ENCODE results near the gene SNX14. TPM values are rescaled to one million over a fixed set of nuclear protein-coding genes. Genes with fewer than 3 reads are reported as not detected.

SNX14 gene
- total RNA-seq, 1 experiment from 2014 or later, result 96.7 TPM

DNA sequence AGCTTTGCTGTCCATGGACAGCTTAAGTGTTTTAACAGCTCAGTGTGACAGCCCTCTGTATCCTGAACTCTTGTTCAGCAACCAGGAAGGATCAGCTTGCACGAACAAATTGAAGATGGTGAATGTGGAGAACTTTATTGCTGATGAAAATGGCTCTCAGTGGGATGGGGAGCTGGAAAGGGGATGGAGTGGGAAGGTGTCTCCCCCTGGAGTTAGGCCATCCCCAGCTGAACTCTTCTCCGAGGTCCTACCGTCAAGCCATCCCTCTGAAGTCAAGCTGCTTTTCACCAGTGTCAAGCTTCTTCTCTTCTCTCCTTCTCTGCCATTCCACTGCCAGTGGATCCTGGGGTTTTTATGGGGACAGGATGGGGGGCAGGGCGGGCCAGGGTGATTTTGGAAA is 117.1 kb downstream of the SNX14 start:
- Histone ChIP-seq H3K9me3 (replicated peaks) (no peaks in the 10 kb centered on the region), H3K36me3 (peaks cover 27% of the 10 kb centered on the region), H3K4me3 (no peak overlapping the region), H3K4me1 (replicated peaks) (no peaks in the 10 kb centered on the region), H3K27me3 (replicated peaks) (no peaks in the 10 kb centered on the region), H3K27ac (no peak overlapping the region)
- DNase-seq (ENCODE audit: low read depth in 1 of 2, low spot score in 2 of 2), result no peak

DNA sequence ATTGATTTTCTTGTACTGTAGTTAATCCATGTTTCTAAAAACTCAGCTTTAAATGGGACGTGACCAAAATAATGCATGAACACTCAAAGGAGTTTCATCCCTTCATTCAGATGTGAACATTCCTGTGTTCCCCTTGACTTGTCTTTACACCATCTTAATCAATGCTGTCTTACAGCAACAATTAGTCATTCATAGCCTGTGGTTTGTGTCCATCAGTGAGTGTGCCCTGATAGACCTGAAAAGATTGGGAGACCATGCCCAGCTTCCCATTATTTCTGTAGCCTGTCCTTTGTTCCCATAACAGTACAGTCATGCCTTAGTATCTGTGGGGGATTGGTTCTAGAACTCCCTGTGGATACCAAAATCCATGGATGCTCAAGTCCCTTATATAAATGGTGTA is 119.9 kb downstream of the SNX14 start:
- Histone ChIP-seq H3K4me3 (no peak overlapping the region), H3K4me1 (replicated peaks) (no peaks in the 10 kb centered on the region), H3K36me3 (peaks cover 27% of the 10 kb centered on the region), H3K27me3 (replicated peaks) (no peaks in the 10 kb centered on the region), H3K9me3 (replicated peaks) (no peaks in the 10 kb centered on the region), H3K27ac (no peak overlapping the region)
- no peak for DNase-seq (ENCODE audit: low read depth in 1 of 2, low spot score in 2 of 2)

DNA sequence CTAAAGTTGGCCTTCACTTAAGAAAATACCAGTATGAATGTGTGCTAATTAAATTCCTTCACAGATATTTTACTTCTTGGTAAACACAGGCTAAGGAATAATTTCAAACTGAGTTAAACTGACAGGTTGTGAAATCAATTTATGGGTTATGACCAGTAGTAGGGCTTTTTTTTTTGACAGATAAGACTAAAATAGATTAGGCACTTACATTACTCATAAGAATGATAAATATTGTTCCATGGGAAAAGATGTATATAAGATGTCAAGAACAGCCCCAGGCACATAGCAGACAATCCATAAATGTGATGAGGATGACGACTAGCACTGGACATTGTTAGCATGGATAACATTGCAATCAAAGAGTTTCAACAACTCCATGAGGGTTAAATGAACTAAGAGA is 120.9 kb downstream of the SNX14 start:
- no peak overlapping the region for H3K27ac ChIP-seq
- no peaks in the 10 kb centered on the region for H3K9me3 ChIP-seq (replicated peaks)
- H3K4me1 ChIP-seq (replicated peaks), result no peaks in the 10 kb centered on the region
- H3K4me3 ChIP-seq, result no peak overlapping the region
- peaks cover 27% of the 10 kb centered on the region for H3K36me3 ChIP-seq
- no peaks in the 10 kb centered on the region for H3K27me3 ChIP-seq (replicated peaks)
- DNase-seq (ENCODE audit: low read depth in 1 of 2, low spot score in 2 of 2), result no peak

DNA sequence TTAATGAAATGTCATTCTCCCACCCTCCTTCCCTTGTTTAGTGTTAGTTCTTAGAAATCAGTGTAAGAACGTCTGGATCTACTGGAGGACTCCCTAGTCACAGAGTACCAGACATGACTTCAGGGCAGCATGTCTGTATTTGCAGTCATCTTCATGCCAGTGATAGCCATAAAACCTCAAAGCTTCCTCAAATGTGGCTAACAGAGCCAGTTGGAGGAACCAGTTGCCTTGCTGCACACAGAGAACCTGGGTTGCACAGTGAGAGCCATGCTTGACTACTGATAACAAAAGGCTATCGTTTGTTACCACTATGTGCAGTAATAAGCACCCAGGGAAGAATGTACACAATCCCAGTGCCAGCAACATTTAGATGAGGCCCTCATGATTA is 123.6 kb downstream of the SNX14 start:
- Histone ChIP-seq H3K4me1 (replicated peaks) (peaks cover 12% of the 10 kb centered on the region), H3K4me3 (no peak overlapping the region), H3K27me3 (replicated peaks) (no peaks in the 10 kb centered on the region), H3K9me3 (replicated peaks) (no peaks in the 10 kb centered on the region), H3K27ac (no peak overlapping the region), H3K36me3 (peaks cover 17% of the 10 kb centered on the region)
- no peak for DNase-seq (ENCODE audit: low read depth in 1 of 2, low spot score in 2 of 2)

DNA sequence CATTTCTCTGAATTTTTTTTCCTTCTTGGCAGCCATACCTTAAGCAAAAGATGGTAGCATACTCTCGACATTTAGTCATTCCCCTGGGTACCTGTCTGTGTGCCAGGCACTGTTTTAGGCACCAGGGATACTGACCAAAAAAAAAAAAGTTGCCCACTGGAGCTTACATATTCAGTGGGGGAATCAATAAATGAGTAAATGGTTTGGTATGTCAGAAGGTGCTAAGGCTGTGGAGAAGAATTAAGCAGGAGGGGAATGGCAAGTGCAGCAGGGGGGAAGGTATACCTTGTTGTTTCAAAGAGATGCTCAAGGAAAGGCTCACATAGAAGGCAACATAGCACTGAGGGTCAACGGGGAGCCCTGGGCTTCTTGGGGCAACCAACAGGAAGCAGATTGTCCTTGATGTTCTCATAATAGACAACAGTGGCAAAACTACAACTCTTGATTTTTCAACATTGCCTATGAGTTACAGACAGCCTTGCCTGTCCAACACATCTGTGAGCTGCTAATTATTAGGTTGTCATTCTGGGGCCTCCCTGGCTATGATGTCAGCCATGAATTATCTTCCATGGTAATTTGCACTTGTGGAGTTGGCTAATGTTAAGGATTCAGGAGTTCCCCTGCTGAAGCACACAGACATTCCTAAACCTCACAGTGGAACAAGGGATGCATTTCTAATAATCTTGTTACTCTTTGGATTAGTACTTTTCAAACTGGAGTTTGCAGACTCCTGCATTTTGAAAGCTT is 124.2 kb downstream of the SNX14 start:
- H3K27ac ChIP-seq, result no peak overlapping the region

DNA sequence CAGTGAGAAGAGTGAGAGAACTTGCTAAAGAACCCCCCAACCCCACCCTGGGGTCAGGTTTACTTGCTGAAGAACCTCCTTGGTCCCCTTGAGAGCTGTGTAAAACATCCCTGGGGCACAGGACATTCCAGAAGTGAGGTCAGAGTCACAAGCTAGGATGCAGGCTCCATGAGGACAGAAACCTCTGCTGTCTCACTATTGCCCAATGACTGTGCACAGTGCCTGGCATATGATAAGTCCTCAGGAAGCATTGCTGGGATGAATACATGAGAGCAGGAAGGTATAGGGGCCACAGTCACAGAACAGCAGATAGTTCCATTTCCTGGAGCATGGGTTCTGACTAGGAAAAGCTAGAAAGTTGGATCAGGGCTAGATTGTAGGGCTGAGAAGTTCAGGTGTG is 125.3 kb downstream of the SNX14 start:
- H3K36me3 ChIP-seq, result peaks cover 11% of the 10 kb centered on the region
- no peak for DNase-seq (ENCODE audit: low read depth in 1 of 2, low spot score in 2 of 2)
- no peaks in the 10 kb centered on the region for H3K27me3 ChIP-seq (replicated peaks)
- no peaks in the 10 kb centered on the region for H3K9me3 ChIP-seq (replicated peaks)
- peaks cover 29% of the 10 kb centered on the region for H3K4me1 ChIP-seq (replicated peaks)
- H3K4me3 ChIP-seq, result no peak overlapping the region
- H3K27ac ChIP-seq, result no peak overlapping the region

More for the DNA sequence above, 124.2 kb downstream of the SNX14 start:
- DNase-seq (ENCODE audit: low read depth in 1 of 2, low spot score in 2 of 2), result no peak
- Histone ChIP-seq H3K36me3 (peaks cover 17% of the 10 kb centered on the region), H3K27me3 (replicated peaks) (no peaks in the 10 kb centered on the region), H3K4me1 (replicated peaks) (peaks cover 18% of the 10 kb centered on the region), H3K4me3 (no peak overlapping the region), H3K9me3 (replicated peaks) (no peaks in the 10 kb centered on the region)

DNA sequence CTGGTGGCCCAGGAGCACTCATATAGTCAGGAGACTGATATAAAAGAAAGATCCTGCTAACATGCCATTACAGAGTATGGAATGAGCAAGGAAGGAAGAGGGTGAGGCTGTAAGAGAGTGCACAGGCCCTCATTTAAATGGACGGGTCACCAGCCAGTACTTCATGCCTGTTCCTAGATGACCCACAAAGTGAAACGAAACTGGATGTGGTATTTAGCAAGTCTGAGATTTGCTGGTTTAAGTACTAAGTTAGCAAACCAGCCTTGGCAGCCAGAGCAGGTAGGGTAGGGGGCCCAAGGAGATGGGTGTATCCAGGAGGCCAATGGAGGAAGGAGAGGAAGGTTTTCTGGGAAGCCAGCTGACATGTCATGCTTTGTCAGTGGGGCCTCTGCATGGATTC is 127.9 kb downstream of the SNX14 start:
- H3K27ac ChIP-seq, result peak overlapping the region; percentile 99
- peaks cover 55% of the 10 kb centered on the region for H3K4me1 ChIP-seq (replicated peaks)
- DNase-seq (ENCODE audit: low read depth in 1 of 2, low spot score in 2 of 2), result no peak
- H3K9me3 ChIP-seq (replicated peaks), result no peaks in the 10 kb centered on the region
- H3K27me3 ChIP-seq (replicated peaks), result no peaks in the 10 kb centered on the region
- no peak overlapping the region for H3K4me3 ChIP-seq
- H3K36me3 ChIP-seq, result peaks cover 6% of the 10 kb centered on the region

DNA sequence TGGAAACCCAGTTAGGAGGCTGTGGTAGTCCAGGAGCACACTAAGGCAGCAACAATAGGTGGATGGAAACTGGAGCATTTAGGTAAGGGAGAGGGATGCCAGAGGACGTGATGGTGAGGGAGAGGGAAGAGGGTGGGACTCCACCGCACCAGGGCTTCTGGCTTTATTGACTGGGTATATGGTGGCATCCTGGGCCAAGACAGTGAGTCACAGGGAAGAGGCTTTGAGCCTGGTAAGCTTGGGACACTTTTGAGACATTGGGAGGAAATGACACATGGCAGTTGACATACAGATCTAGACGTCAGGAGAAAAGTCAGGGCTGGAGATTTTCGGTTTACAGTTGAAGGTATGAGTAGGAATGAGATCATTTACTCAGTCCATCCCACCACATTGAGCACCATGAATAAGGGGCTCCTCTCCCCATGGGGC is 128.9 kb downstream of the SNX14 start:
- H3K4me1 ChIP-seq (replicated peaks), result peaks cover 65% of the 10 kb centered on the region
- H3K9me3 ChIP-seq (replicated peaks), result no peaks in the 10 kb centered on the region
- no peaks in the 10 kb centered on the region for H3K27me3 ChIP-seq (replicated peaks)
- DNase-seq (ENCODE audit: low read depth in 1 of 2, low spot score in 2 of 2), result peak; percentile 90 to 91
- peak overlapping the region; percentile 99 for H3K27ac ChIP-seq
- H3K36me3 ChIP-seq, result peaks cover 6% of the 10 kb centered on the region
- no peak overlapping the region for H3K4me3 ChIP-seq

DNA sequence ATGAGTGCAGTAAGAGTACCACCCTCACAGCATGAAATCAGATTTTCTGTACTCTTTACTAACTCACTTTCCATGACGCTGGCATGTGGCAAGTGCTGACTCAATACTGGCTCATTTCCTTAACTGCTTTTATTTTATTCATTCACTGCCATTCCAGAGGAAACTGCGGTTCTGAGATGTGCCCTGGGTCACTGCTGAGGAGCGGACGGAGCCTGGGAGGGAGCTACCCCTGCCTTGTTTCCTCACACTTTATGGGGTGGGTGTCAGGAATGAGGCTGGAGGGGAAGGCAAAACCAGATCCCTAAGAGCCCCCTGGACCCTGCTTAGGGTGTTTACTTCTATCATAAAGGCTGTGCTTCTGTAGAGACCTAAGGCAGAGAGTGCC is 129.4 kb downstream of the SNX14 start:
- Histone ChIP-seq H3K27ac (peak overlapping the region; percentile 99), H3K27me3 (replicated peaks) (no peaks in the 10 kb centered on the region), H3K36me3 (peaks cover 6% of the 10 kb centered on the region), H3K9me3 (replicated peaks) (no peaks in the 10 kb centered on the region), H3K4me1 (replicated peaks) (peaks cover 70% of the 10 kb centered on the region), H3K4me3 (no peak overlapping the region)
- peak; percentile 92 to 95 for DNase-seq (ENCODE audit: low read depth in 1 of 2, low spot score in 2 of 2)

DNA sequence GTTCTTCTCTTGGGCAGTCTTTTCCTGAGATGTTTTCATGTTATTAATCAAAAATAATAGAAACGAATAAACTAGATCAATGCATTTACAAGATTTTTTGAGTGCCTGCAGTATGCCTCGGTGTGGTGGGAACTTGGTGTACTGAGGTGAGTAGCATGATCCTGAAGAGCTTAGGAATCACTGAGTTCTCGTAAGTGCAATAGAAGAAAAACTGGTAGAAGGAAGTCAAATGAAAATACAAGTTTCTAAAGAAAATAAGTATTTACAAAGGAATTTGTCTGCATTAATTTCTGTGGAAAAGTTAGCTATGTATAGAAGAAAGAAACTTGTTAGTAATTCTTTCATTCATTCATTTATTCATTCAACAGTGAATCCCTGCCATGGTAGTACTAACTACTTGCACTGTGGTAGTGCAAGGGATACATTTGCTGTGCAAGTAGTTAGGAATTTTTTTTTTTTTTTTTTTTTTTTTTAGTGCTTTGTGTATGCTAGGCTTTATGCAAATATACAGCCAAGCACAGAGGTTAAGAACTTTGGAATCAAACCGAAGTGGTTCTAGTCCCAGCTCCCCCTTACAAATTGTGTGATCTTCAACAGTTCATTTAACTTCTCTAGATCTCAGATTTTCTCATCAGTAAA is 129.9 kb downstream of the SNX14 start:
- H3K4me1 ChIP-seq (replicated peaks), result peaks cover 75% of the 10 kb centered on the region
- H3K36me3 ChIP-seq, result peaks cover 6% of the 10 kb centered on the region
- H3K9me3 ChIP-seq (replicated peaks), result no peaks in the 10 kb centered on the region
- peak overlapping the region; percentile 99 for H3K27ac ChIP-seq
- DNase-seq (ENCODE audit: low read depth in 1 of 2, low spot score in 2 of 2), result no peak
- H3K4me3 ChIP-seq, result no peak overlapping the region
- no peaks in the 10 kb centered on the region for H3K27me3 ChIP-seq (replicated peaks)

DNA sequence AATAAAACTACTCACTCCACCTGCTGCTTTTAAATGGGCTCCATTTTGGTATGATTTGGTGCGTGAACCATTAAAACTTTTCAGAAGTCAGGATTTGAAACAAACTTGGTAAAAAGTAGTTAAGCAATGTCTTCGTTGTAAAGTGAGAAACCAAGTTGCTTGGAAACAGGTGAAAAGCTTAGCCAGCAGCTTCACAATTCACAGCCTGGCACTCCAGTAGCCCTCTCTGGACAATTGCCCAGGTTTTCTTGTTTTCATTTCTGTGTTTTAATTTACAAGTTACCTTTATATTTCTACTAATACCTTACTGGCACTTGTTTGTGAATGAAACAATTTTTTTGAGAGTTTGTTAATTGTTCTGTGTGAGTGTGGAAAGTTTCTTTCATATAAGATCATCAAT is 131.0 kb downstream of the SNX14 start:
- Histone ChIP-seq H3K9me3 (replicated peaks) (no peaks in the 10 kb centered on the region), H3K36me3 (peaks cover 6% of the 10 kb centered on the region), H3K27ac (peak overlapping the region; percentile 99), H3K4me3 (no peak overlapping the region), H3K27me3 (replicated peaks) (no peaks in the 10 kb centered on the region), H3K4me1 (replicated peaks) (peaks cover 86% of the 10 kb centered on the region)
- no peak for DNase-seq (ENCODE audit: low read depth in 1 of 2, low spot score in 2 of 2)

DNA sequence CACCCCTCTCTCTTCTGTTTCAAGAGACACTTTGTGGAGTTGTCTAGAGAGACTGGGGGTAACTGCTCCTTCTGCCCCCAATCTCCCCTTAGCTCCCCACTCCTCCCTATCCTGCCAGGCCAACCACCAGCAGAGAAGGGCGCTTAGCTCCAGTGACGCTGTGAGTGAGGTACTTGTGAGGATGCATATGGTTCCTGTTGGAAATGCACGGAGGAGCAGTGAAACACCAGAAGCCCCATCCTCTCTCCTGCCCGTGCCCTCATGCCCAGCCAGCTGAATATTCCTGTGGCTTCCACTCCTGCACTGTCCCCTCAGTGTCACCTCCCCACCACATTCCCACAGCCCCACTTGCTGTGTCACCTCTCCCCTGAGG is 131.9 kb downstream of the SNX14 start:
- H3K4me1 ChIP-seq (replicated peaks), result peaks cover 91% of the 10 kb centered on the region
- no peak overlapping the region for H3K27ac ChIP-seq
- no peak for DNase-seq (ENCODE audit: low read depth in 1 of 2, low spot score in 2 of 2)
- no peaks in the 10 kb centered on the region; the same call in 1 of the 2 replicates for H3K36me3 ChIP-seq
- H3K4me3 ChIP-seq, result no peak overlapping the region
- H3K9me3 ChIP-seq (replicated peaks), result no peaks in the 10 kb centered on the region
- H3K27me3 ChIP-seq (replicated peaks), result no peaks in the 10 kb centered on the region

DNA sequence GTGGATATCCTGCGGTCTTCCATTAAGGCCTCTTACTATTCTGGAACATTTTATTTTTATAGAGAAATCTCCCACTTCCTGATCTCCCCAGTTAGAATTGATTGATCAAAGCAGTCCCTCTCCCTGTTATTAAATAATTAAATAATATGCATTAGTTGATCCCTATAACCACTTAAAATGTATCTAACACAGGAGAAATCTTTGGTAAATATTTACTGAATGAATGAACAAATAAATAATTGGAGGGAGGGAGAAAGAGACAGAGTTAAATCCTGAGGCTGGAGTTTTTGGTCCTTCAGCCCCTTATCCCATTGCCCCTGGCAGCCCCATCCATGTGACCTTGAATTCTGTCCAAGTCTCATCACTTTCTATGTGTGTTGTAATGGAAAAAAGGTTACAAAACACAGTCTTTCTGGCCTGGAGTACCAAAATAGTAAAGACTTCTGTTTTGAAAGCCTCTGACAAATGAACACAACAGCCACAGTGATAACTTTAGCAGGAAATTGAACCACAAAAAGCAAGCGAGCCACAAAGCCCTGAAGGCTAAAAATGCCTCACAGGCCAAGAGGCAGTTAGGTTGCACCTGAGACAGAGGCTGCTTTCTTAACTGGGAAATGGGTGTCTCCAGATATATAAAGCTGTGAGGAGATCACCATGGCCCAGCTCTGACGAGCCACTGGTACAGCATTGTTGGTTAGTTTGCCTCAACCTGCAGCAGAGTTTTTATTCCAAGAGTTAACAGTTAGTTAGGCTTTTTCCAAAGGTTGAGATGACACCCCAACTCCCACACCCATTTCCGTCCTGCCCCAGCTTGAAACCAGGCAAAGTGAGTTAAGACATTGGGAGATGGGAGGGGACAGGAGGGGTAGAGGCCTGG is 132.5 kb downstream of the SNX14 start:
- no peaks in the 10 kb centered on the region for H3K36me3 ChIP-seq
- H3K4me1 ChIP-seq (replicated peaks), result peaks cover 91% of the 10 kb centered on the region
- no peaks in the 10 kb centered on the region for H3K27me3 ChIP-seq (replicated peaks)
- no peak overlapping the region for H3K4me3 ChIP-seq
- DNase-seq (ENCODE audit: low read depth in 1 of 2, low spot score in 2 of 2), result no peak
- no peak overlapping the region for H3K27ac ChIP-seq
- no peaks in the 10 kb centered on the region for H3K9me3 ChIP-seq (replicated peaks)
